Subcutaneous adipose tissue (tissue), 4 donors: ENCODE data around the gene PRMT3. TPM values are rescaled to one million over a fixed set of nuclear protein-coding genes. Genes with fewer than 3 reads are reported as not detected.

Source experiments
- total RNA-seq, 4 donors: library from RNA; depleted of rRNA; stranded (reverse); fragments of >200 nt; gene quantifications; one replicate each; pipeline ENCODE4 v1.1.0, GENCODE V29; 2016
- TF ChIP-seq, protein P1 (sequence below): fragments of 450-650 bp; IDR thresholded peaks from one replicate; pipeline ENCODE4 v1.5.1; 2016; ENCODE audit warnings: low read depth, mild to moderate bottlenecking, control low read depth, antibody characterized with exemption, moderate library complexity

Gene PRMT3
- total RNA-seq, 4 donors from 2014 or later: 13.3 to 18.1 (median 14.9) TPM

DNA sequence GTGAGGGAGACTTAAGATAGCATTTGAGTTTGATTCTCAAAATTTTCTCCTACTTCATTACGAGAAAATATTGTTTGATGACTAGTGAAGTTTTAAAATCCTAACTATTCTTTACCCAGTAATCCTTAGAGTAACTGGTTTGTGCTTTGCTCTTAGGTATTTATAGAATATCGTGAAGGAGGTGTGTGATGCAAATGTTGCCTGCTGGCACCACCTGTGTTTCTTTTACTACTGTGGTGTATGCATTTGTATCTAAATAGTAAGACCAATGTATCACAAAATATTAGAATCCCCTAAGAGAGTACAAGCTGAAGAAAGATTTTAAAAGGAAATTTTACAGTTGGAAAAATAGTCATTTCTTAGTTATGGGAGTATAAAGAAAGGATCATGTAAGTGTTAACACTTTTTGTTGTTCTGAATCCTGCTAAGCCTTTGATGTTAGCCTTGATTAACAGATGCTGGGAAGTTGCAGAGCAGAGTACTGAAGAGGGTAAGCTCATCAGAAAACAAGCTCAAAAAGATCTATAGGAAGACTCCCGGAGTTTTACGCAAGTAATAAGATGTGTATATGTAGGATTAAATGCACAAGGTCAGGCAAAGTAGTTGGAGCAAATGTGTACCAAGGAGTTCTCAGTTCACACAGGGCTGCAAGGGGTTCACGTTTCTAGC, 109.7 kb downstream of the PRMT3 start:
- TF ChIP-seq, protein P1, sequence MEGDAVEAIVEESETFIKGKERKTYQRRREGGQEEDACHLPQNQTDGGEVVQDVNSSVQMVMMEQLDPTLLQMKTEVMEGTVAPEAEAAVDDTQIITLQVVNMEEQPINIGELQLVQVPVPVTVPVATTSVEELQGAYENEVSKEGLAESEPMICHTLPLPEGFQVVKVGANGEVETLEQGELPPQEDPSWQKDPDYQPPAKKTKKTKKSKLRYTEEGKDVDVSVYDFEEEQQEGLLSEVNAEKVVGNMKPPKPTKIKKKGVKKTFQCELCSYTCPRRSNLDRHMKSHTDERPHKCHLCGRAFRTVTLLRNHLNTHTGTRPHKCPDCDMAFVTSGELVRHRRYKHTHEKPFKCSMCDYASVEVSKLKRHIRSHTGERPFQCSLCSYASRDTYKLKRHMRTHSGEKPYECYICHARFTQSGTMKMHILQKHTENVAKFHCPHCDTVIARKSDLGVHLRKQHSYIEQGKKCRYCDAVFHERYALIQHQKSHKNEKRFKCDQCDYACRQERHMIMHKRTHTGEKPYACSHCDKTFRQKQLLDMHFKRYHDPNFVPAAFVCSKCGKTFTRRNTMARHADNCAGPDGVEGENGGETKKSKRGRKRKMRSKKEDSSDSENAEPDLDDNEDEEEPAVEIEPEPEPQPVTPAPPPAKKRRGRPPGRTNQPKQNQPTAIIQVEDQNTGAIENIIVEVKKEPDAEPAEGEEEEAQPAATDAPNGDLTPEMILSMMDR: no peak

DNA sequence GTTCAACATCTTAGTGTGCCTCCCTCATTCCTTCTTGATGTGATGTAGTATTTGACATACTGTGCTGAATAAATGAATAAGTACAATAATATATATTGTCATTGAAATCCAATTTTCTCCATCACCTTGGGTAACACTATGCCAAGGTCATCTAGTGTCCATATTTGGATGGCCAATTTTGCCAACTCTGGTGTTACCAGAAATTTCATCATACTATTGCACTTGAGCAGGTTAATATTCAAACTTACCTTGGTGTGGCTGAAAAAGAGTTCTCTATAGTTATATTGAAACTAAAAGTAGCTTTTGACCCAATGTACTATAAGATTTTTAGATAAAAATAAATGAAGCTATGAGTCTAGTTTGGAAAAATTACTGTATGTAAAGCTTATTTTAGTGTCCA, 113.7 kb downstream of the PRMT3 start:
- TF ChIP-seq, protein P1: no peak

DNA sequence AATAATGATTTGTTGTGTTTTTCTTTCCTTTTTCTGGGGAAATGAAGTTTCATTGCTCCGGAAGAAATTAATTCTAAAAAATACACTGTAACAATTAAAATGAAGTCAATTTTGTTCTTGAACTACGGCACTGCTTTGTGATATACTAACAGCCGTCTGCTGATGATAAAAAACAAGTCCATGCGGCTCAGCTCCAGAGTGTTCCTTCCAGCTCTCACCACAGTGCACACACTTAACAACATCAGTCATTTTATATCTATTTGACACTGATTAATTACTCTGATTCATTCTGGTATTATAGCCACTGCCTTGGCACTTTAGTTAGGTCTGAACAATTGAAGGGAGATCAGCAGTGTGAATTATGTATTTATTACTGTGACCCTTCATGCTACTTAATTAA, 114.5 kb downstream of the PRMT3 start:
- TF ChIP-seq, protein P1: no peak

DNA sequence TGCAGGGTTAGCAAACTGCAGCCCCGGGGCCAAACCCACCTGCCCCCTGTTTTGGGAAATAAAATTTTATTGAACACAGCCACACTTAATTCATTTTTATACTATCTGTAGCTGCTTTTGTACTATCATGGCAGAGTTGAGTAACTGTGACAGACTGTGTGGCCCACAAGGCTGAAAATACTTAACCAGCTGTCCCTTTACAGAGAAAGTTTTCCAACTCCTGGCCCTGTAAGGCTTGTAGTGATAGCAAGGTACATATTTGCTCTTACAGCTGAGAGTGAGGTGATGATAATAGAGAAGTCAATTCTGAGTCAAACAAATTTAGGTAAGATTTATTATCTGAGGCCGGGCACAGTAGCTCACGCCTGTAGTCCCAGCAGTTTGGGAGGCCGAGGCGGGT, 124.5 kb downstream of the PRMT3 start:
- TF ChIP-seq, protein P1: no peak

DNA sequence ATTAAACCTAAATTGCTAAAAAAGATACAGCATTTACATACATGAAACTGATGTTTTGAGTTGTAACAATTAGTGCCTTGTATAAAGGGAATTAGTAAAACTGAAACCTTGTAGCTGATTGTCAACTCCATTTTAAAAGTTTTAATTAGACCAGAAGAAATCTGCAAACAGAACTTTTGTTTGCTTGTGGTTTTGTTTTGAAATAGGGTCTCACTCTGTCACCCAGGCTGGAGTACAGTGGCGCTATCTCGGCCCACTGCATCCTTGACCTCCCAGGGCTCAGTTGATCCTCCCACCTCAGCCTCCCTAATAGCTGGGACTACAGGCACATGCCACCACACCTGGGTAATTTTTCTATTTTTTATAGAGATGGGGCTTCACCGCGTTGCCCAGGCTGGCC, 125.4 kb downstream of the PRMT3 start:
- TF ChIP-seq, protein P1: no peak

DNA sequence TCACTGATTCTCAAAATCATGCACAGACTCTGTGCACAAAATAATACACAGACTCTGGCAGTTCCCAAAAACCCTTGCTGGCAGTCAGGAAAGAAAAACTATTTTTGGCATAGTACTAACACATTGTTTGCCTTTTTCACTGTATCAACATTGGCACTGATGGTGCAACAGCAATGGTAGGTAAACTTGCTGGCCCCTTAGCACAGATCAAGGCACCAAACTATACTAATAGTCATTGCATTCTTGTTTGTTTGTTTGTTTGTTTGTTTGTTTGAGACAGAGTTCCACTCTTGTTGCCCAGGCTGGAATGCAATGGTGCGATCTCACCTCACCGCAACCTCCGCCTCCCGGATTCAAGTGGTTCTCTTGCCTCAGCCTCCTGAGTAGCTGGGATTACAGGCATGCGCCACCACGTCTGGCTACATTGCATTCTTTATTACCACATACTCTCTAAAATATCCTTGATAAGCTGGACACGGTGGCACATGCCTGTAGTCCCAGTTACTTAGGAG, 130.9 kb downstream of the PRMT3 start:
- TF ChIP-seq, protein P1: no peak

DNA sequence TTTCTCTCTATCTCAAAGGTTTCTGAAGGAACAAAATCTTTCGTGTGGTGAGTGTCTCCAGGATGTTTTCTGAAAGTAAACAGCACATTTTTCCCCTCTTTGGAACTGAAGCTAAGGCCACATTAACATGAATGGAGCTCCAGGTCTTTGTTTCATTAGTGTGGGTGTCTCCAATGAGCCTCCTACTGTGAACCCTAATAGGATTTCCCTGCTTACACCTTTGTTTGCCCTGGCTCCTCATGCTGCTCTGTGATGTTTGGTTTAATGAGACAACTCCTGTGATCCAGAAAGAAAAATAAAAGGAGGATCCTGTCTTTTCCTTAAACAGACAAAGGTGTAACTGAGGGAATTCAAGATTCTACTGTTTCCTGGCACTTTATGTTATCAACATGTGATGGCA, 135.0 kb downstream of the PRMT3 start:
- TF ChIP-seq, protein P1: no peak
